ENCODE results near the gene SGK2. TPM values are rescaled to one million over a fixed set of nuclear protein-coding genes. Genes with fewer than 3 reads are reported as not detected.

The SGK2 gene
- total RNA-seq, 4 donors from 2014 or later, result 0.36 to 1.2 (median 0.55) TPM; not detected in 1

- TF ChIP-seq CTCF (IDR thresholded peaks at IDR 0.05 in 4 of 5, conservative IDR thresholded peaks at IDR 0.05 in 1 of 5) (no peak), POLR2A (IDR thresholded peaks at IDR 0.05) (no peak)
- in situ Hi-C loops (cut with MboI; ENCODE audit: low sequenced_read_pairs in 4 of 4), result loop anchor here in 3 of 4 donors (25.0 kb wide), 1 partner anchor 553 kb away; no protein-coding TSS in a partner anchor
These were observed 24.8 kb upstream of the SGK2 start for GRCh38 chr20:43534016-43534415.

GRCh38 chr20:43534791-43535350, 24.0 kb upstream of the SGK2 start:
- Histone ChIP-seq H3K9me3 (no peaks in the 10 kb centered on the region), H3K4me1 (no peaks in the 10 kb centered on the region), H3K27ac (no peak overlapping the region), H3K4me3 (no peak overlapping the region), H3K27me3 (no peaks in the 10 kb centered on the region), H3K36me3 (peaks cover 0 to 18% of the 10 kb centered on the region in 2 donors)
- TF ChIP-seq POLR2A (IDR thresholded peaks at IDR 0.05), result no peak
- TF ChIP-seq CTCF (IDR thresholded peaks at IDR 0.05 in 4 of 5, conservative IDR thresholded peaks at IDR 0.05 in 1 of 5), result no peak
- intact Hi-C loops (cut with DNase I; ENCODE audit: low total_unique reads) (no loop called here), in situ Hi-C loops (cut with MboI; ENCODE audit: low sequenced_read_pairs in 4 of 4) (loop anchor here in 3 of 4 donors (25.0 kb wide), 1 partner anchor 552 kb away; no protein-coding TSS in a partner anchor)
- no peak for ATAC-seq
- DNase-seq, result no peak

More at GRCh38 chr20:43534016-43534415, 24.8 kb upstream of the SGK2 start:
- intact Hi-C loops (cut with DNase I; ENCODE audit: low total_unique reads), result no loop called here
- no peak overlapping the region for H3K4me3 ChIP-seq
- ATAC-seq (no peak), DNase-seq (no peak)
- H3K27me3 ChIP-seq, result no peaks in the 10 kb centered on the region
- H3K27ac ChIP-seq, result no peak overlapping the region
- no peaks in the 10 kb centered on the region for H3K9me3 ChIP-seq
- no peaks in the 10 kb centered on the region for H3K4me1 ChIP-seq
- peaks cover 0 to 18% of the 10 kb centered on the region in 2 donors for H3K36me3 ChIP-seq

GRCh38 chr20:43535370-43536004, 23.3 kb upstream of the SGK2 start:
- Histone ChIP-seq H3K36me3 (peaks cover 0 to 18% of the 10 kb centered on the region in 2 donors), H3K9me3 (no peaks in the 10 kb centered on the region), H3K4me3 (no peak overlapping the region), H3K27ac (no peak overlapping the region), H3K4me1 (no peaks in the 10 kb centered on the region), H3K27me3 (no peaks in the 10 kb centered on the region)
- no peak for ATAC-seq
- TF ChIP-seq POLR2A (IDR thresholded peaks at IDR 0.05), result no peak
- TF ChIP-seq CTCF (IDR thresholded peaks at IDR 0.05 in 4 of 5, conservative IDR thresholded peaks at IDR 0.05 in 1 of 5), result no peak
- DNase-seq, result no peak
- in situ Hi-C loops (cut with MboI; ENCODE audit: low sequenced_read_pairs in 4 of 4) (loop anchor here in 3 of 4 donors (25.0 kb wide), 1 partner anchor 552 kb away; no protein-coding TSS in a partner anchor), intact Hi-C loops (cut with DNase I; ENCODE audit: low total_unique reads) (no loop called here)

DNA sequence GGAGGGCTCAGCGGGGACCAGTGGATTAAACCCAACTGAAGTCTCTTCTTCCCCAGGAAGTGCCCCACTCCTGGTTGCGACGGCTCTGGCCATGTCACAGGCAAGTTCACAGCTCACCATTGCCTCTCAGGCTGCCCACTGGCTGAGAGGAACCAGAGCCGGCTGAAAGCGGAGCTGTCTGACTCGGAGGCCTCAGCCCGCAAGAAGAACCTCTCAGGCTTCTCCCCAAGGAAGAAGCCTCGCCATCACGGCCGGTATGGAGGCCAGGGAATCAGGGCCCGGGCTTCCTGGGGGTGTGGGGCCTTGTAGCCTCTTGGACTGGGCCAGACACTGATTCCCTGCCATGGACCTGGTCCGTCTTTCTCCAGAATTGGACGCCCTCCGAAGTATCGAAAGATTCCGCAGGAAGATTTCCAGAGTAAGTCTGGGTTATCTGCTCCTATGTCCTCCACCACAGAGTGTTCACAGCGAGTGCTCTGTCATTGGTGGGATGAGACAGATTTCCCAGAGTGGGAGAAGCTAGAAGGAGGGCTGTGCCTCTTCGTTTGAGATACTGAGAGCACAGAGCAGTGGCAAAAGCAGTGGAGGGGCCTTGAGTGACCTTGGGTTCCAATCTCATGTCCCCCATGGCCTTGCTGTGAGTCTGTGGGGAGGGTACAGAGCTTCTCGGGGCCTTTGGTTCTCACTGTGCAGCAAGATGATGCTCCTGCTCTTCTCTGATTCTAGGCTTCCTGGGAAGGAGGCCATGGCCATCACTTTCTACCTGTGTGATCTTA, 22.6 kb upstream of the SGK2 start:
- Histone ChIP-seq H3K4me3 (no peak overlapping the region), H3K9me3 (no peaks in the 10 kb centered on the region), H3K36me3 (peaks cover 0 to 18% of the 10 kb centered on the region in 2 donors), H3K27ac (no peak overlapping the region), H3K27me3 (no peaks in the 10 kb centered on the region), H3K4me1 (no peaks in the 10 kb centered on the region)
- DNase-seq (no peak), ATAC-seq (no peak)
- intact Hi-C loops (cut with DNase I; ENCODE audit: low total_unique reads) (no loop called here), in situ Hi-C loops (cut with MboI; ENCODE audit: low sequenced_read_pairs in 4 of 4) (loop anchor here in 3 of 4 donors (25.0 kb wide), 1 partner anchor 551 kb away; no protein-coding TSS in a partner anchor)
- TF ChIP-seq POLR2A (IDR thresholded peaks at IDR 0.05) (no peak), CTCF (IDR thresholded peaks at IDR 0.05 in 4 of 5, conservative IDR thresholded peaks at IDR 0.05 in 1 of 5) (no peak)
